RWPE1 (cell line): ENCODE results near the gene CDK17.

ENCODE experiments used
- CTCF ChIA-PET: fragments of 350-600 bp; sonication (Branson Sonifier 250); formaldehyde crosslinking; extraction: SDS; loops from one replicate; lab custom pipeline; 2021; lab: Yijun Ruan, JAX
- POLR2A ChIA-PET: fragments of 400-600 bp; formaldehyde crosslinking; extraction: SDS; loops from one replicate; lab custom pipeline; 2020; ENCODE audit warnings: antibody characterized with exemption; ENCODE audit not compliant: low non-redundant PET; lab: Yijun Ruan, JAX
- DNase-seq: peaks from one replicate; pipeline ENCODE4 v3.0.0; 2012; ENCODE audit warnings: low spot score
- H3K27ac ChIP-seq: fragments of 450-650 bp; 2 replicates; pipeline ENCODE4 v1.5.1; 2017
- TF ChIP-seq, protein P1 (sequence below): fragments of 450-650 bp; conservative IDR thresholded peaks from 2 replicates; pipeline ENCODE4 v1.5.1; 2017; ENCODE audit warnings: low read depth, mild to moderate bottlenecking

The CDK17 gene

DNA sequence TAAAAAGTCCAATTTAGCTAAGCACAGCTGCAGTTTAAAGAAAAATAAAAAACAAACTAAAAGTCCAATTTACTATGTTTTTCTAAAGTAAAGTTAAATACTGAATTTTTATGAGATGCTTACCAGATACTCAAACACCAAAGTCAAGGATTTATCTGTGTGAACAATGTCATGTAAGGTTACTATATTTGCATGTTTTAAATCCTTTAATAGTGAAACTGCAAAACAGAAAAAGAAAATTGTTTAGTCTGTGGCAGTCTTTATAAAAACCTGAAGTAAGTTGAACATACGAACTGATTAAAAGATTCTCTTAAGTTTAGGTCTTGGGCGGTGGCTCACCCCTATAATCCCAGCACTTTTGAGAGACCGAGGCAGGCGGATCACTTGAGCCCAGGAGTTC lies 102.7 kb downstream of the CDK17 start:
- POLR2A ChIA-PET, result no interaction called here
- TF ChIP-seq, protein P1, sequence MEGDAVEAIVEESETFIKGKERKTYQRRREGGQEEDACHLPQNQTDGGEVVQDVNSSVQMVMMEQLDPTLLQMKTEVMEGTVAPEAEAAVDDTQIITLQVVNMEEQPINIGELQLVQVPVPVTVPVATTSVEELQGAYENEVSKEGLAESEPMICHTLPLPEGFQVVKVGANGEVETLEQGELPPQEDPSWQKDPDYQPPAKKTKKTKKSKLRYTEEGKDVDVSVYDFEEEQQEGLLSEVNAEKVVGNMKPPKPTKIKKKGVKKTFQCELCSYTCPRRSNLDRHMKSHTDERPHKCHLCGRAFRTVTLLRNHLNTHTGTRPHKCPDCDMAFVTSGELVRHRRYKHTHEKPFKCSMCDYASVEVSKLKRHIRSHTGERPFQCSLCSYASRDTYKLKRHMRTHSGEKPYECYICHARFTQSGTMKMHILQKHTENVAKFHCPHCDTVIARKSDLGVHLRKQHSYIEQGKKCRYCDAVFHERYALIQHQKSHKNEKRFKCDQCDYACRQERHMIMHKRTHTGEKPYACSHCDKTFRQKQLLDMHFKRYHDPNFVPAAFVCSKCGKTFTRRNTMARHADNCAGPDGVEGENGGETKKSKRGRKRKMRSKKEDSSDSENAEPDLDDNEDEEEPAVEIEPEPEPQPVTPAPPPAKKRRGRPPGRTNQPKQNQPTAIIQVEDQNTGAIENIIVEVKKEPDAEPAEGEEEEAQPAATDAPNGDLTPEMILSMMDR, result no peak
- DNase-seq, result no peak
- H3K27ac ChIP-seq, result no peak overlapping the region
- CTCF ChIA-PET, result interaction anchor here (0.7 kb wide), 1 partner anchor 405 kb away, joined by 3 read pairs; no protein-coding TSS in a partner anchor

- CTCF ChIA-PET, result interaction anchor here (0.7 kb wide), 1 partner anchor 1420 kb away, joined by 3 read pairs; no protein-coding TSS in a partner anchor
These were observed 104.6 kb downstream of the CDK17 start for GRCh38 chr12:96295532-96296160.

GRCh38 chr12:96294831-96295230 lies 105.4 kb downstream of the CDK17 start:
- TF ChIP-seq, protein P1, result no peak
- no peak for DNase-seq
- no peak overlapping the region for H3K27ac ChIP-seq
- CTCF ChIA-PET, result interaction anchor here (0.6 kb wide), 1 partner anchor 222 kb away, joined by 3 read pairs; no protein-coding TSS in a partner anchor
- POLR2A ChIA-PET, result no interaction called here

More at GRCh38 chr12:96295532-96296160, 104.6 kb downstream of the CDK17 start:
- POLR2A ChIA-PET, result no interaction called here
- TF ChIP-seq, protein P1, result no peak
- no peak overlapping the region for H3K27ac ChIP-seq
- DNase-seq, result no peak

GRCh38 chr12:96293093-96293492 lies 107.1 kb downstream of the CDK17 start:
- ChIA-PET CTCF (interaction anchor here (0.7 kb wide), 1 partner anchor 121 kb away, joined by 3 read pairs; no protein-coding TSS in a partner anchor), POLR2A (no interaction called here)
- DNase-seq, result no peak
- no peak overlapping the region for H3K27ac ChIP-seq
- TF ChIP-seq, protein P1, result no peak

DNA sequence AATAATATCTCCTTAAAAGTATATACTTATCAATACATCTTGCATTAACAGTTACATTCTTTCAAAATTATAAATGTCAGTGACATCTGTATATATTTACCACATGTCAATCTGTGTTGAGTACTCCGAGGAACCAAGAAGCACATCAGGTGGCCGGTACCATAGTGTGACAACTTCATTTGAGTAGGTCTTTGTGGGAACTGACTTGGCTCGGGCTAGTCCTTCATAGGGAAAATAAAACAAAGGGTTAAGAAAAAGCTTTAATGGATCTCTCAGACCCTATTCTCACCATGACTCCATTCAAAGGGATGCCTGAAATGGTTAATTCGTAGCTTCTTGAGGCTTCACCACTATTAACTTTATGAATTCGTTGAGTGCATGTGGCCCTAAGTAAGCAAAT lies 111.2 kb downstream of the CDK17 start:
- no peak overlapping the region for H3K27ac ChIP-seq
- ChIA-PET POLR2A (no interaction called here), CTCF (no interaction called here)
- DNase-seq, result no peak
- TF ChIP-seq, protein P1, result no peak

GRCh38 chr12:96285158-96285557 lies 115.1 kb downstream of the CDK17 start:
- TF ChIP-seq, protein P1, result no peak
- H3K27ac ChIP-seq, result no peak overlapping the region
- ChIA-PET CTCF (interaction anchor here (0.6 kb wide), 1 partner anchor 56 kb away, joined by 3 read pairs; no protein-coding TSS in a partner anchor), POLR2A (no interaction called here)
- no peak for DNase-seq
